HG02840 (cell line): Measurements from ENCODE around the gene PPP2R5D.
"Not testable (repeated sequence)": the region's sequence is repeated elsewhere in the genome, so short reads cannot be mapped to it uniquely, and the experiment has no call there.

Source experiments
- ATAC-seq: cut with Tn5 transposase; IDR thresholded peaks from one replicate; pipeline ENCODE4 v1.9.1; 2021; ENCODE audit warnings: mild to moderate bottlenecking, moderate library complexity, moderate number of reproducible peaks; ENCODE audit not compliant: unreplicated experiment, low FRiP score

PPP2R5D gene

DNA sequence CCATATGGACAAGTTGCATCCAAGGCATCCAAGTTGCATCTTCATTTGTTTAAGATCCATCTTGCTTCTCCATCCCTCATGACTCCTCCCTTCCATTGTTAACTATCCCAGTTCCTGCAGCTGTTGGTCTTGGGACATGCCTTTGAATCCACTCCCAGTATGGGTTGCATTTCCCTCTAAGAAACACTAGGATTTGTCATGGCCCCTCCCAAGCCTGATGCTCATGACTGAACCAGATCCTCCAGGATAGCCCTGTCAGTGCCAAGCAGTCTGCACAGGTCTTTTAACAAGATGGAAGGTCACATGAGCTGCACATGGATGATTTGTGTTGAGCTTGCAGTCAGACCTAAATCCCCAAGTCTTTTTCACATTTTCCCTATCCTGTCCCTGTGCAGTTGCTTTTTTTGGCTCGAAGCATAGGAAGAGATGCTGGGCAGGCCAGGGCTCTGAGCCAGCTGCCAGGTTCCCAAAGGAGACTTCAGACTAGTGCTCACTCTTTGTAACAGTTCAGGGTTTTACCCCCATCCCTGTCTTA, 4.2 kb downstream of the PPP2R5D start:
- ATAC-seq, result no peak

DNA sequence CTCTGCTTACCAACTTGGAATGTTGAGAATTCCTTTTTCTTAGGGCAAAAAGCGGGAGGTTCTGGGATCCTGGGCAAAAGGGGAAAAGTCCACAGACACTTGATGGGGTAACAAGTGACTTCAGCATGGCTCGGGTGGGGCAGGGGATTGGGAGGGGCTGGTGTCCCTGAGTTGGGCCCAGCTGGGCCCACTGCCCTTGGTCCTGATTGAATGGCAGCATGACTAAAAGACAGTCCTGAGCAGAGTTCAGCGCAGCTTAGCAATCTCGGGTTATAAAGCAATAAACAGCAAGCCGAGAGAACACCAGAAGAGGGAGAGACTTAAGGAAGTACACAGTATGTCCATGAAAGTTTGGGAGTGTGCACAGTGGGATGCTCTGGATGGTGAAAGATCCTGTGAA, 5.6 kb downstream of the PPP2R5D start:
- ATAC-seq, result no peak

DNA sequence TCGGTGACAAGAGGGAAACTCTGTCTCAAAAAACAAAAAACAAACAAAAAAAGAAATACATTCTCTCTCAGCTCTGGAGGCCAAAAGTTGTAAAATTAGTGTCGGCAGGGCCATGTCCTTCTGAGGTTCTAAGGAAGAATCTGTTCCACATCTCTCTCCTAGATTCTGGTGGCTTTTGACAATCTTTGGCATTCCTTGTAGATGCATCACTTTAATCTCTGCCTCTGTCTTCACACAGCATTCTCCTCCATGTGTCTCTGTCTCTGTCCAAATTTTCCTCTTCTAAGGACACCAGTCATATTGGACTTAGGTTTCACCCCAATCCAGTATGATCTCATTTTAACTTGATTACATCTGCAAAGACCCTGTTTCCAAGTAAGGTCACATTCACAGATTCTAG, 9.1 kb downstream of the PPP2R5D start:
- no peak for ATAC-seq

DNA sequence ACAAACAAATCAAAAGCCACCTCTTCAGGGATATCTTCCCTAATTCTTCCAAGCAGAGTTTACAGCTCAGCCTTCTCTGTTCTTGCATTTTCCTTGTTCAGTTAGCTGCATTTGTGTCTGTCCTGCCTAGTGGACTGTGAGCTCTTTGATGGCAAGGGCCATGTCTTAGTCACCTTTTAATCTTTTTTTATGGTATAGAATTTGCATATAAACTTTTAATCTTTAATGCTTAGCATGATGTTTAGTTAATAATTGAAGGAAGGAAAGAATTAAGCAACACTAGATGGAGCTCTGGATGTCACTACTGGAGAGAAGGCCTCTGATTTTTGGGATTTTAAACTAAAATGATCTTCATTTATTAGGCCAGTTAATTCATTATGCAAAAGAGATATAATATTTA, 12.1 kb downstream of the PPP2R5D start:
- no peak for ATAC-seq

DNA sequence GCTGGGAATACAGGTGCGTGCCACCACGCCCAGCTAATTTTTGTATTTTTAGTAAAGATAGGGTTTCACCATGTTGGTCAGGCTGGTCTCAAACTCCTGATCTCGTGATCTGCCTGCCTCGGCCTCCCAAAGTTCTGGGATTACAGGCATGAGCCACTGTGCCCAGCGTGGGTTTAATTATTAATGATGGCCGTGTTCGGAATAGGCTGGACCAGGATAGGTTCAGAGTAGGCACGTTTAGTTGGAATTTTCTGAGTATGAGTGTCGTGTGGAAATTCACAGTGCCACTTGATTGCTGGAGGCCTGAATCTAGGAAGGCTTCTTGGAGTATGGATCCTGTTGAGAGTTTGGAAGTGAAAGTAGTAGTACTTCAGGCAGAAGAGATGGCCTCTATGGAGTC, 13.8 kb downstream of the PPP2R5D start:
- ATAC-seq, result not testable (repeated sequence)

DNA sequence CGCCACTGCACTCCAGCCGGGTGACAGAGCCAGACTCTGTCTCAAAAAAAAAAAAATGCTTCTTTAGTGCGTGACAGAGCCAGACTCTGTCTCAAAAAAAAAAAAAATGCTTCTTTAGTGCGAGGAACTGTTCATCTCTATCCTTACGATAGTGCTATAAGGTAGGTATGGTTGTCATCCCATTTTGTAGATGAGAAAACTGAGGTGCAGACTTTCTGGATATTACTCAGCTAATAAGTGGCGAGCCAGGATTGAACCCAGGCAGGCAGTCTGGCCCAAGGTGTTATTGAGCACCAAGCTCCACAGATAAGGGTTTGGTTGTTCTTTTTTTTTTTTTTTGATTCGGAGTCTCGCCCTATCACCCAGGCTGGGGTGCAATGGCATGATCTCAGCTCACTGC, 17.5 kb downstream of the PPP2R5D start:
- ATAC-seq, result no peak

DNA sequence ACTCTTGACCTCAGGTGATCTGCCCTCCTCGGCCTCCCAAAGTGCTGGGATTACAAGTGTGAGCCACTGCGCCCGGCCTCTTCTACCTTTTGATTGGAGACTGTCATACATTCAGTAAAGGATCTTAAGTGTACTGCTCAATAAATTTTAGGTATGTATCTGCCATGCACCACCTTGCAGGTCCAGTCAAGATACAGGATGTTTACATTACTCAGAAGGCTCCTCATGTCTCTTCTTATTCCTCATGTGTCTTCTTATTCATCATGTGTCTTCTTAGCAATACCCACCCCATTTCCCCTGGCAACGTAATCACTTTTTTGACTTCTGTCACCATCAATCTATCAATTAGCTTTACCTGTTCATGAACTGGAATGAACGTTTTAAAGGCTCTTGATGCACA, 21.5 kb downstream of the PPP2R5D start:
- no peak for ATAC-seq

DNA sequence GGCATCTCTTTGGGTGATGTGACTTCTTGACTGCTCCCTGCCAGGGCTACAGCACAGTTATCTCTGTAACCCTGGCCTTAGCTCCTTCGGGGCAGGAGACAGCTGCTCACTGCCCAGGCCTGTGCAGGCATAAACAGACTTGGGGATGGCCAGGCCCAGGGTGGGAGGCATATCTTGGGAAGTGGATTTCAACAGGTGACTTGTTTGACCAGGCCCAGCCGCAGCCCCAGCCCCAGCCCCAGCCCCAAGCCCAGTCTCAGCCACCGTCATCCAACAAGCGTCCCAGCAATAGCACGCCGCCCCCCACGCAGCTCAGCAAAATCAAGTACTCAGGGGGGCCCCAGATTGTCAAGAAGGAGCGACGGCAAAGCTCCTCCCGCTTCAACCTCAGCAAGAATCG, 21.9 kb downstream of the PPP2R5D start:
- ATAC-seq, result no peak

DNA sequence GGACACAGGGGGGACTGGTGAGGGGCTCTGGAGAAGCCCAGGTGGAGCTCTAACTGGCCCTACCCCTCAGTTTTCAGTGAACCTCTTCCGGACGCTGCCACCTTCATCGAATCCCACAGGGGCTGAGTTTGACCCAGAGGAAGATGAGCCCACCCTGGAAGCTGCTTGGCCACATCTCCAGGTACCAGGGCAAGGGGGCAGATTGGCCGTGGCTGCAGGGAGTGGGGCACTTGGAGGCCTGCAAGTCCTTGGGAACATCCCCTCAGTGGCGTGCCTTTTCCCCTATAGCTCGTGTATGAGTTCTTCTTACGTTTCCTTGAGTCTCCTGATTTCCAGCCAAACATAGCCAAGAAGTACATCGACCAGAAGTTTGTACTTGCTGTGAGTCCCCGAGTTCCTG, 22.8 kb downstream of the PPP2R5D start:
- no peak for ATAC-seq

DNA sequence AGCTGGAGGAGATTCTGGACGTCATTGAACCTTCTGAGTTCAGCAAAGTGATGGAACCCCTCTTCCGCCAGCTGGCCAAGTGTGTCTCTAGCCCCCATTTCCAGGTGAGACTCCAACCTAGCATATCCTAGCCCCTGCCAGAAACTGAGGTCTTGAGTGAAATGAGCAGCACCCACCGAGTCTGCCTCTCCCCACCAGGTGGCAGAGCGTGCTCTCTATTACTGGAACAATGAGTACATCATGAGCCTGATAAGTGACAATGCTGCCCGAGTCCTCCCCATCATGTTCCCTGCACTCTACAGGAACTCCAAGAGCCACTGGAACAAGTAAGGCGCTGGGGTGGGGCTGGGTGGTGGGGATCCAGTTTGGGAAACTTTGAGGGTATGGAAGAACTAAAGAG, 24.8 kb downstream of the PPP2R5D start:
- ATAC-seq, result no peak

DNA sequence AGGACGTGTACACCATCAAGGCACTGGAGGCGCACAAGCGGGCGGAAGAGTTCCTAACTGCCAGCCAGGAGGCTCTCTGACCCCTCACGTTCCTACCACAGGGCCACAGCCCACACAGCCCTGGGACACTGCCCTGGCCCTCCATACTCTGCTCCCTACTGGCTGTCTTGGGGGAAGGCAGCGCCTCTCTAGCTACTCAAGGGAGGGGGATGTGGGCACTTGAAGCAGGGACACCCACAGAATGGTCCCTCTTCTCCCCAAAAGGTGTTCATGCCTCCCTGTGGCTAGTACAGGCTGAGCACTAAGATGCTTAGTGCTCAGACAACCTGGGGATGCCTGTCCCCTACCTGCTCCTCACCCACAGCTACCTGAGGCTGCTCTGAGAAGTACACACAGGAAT, 26.8 kb downstream of the PPP2R5D start:
- no peak for ATAC-seq

DNA sequence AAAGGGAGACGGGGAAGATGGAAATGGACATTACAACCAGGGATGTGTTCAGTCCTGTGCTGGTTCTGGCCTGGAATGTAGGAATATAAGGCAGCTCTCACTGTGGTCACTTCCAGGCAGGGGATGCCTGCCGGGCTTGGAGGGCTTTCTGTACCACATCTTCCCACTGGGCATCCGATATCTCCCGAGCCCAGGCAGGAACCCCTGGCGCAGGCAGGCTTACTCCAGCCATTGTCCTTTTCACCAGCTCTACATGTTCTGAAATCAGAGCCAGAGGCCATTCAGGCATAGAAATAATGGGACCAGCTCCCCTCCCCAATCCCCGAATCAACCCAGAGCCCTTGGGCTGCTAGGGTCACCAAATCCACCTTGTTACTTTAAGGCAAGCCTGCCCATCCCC, 28.0 kb downstream of the PPP2R5D start:
- no peak for ATAC-seq

DNA sequence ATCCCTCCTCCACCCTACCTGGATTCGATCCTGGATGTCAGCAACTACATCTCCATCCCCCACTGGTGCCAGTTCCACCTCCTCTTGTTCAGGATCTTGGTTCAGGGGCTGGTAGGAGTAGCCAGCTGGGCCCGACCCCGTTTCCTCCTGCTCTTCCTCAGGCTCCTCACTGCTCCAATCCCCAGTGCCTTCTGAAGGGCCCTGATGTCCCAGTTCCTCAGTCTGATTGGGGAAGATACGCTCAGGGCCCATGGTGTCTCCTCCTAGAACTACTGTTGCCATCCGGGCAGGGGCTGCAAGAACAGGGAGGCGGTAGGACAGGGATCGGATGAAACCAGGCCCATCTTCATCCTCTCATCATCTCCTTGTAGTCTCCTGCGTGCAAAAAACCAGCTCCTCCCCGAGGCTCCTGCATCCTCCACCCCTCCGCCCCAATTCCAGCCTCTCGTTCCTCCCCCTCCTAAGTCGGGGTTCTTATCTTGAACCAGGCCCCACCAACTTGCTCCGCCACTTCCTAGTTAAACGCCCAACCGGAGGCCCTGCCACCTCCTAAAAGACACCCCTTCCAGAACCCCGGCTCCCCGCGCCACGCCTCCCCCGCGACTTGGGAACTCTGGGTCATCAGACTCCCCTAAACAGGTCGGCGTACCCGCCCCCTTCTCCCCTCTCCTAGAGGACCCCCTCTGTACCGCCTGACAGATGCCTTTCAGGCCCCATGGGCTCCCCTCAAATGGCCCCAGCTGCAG, 28.9 kb downstream of the PPP2R5D start:
- ATAC-seq, result peak; percentile 9

DNA sequence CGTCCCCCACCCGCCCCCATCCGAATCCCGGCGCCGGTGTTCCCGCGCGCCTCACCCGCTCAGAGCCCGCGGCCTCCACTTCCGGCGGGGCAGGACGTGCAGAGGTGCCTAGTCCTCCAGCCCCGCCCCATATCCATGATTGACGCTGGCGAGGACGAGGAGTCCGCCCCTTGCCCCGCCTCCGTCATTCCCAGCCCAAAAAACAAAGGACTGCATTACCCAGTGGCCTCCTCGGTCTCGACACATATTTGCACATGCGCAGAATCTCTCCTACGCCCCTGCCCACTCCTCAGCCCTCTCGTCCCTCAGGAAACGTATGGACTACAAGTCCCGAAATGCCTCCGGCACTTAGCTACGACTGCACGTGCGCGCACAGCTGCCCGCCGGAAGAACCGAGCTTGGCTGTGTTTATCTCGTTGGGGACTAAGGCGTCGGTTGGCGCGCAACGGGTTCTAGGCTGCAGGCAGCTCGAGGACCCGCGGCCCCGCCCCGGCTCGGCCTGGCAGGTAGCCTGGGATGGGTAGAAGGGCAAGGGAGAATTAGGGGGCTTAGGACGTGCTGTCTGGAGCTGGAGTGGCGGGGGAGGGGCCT, 29.6 kb downstream of the PPP2R5D start, which contains the start of the genes KLHDC3 and MEA1:
TSS of gene KLHDC3 (plus strand) at position 407 of the 591 bp plus-strand sequence. CDS start 2,944 bp downstream, outside the sequence.
TSS of gene MEA1 (minus strand) at position 104 of the 591 bp plus-strand sequence. CDS start 133 bp downstream, outside the sequence.
- peak; percentile 95 for ATAC-seq

DNA sequence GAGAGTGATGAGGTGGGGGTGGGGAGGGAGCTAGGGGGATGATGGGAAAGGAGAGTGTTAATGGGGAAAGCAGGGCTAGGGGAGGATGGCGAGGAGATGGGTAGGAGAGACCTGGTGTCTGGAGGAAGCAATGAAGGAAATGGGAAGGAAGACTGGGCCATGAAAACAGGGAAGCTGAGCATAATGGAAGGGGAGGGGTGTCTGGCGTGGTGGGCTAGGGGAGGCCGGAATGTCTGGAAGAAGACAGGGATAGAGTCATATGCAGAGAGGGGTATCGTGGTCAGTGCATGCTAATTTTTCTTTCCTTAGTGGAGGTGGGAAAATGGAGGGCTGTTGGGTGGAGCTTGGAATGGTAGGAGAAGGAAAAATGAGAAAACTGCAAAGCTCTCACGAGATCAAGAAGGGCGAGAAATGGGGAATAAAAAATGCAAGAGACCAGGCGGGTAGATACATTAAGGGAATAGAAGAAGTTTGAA, 30.1 kb downstream of the PPP2R5D start:
- no peak for ATAC-seq

DNA sequence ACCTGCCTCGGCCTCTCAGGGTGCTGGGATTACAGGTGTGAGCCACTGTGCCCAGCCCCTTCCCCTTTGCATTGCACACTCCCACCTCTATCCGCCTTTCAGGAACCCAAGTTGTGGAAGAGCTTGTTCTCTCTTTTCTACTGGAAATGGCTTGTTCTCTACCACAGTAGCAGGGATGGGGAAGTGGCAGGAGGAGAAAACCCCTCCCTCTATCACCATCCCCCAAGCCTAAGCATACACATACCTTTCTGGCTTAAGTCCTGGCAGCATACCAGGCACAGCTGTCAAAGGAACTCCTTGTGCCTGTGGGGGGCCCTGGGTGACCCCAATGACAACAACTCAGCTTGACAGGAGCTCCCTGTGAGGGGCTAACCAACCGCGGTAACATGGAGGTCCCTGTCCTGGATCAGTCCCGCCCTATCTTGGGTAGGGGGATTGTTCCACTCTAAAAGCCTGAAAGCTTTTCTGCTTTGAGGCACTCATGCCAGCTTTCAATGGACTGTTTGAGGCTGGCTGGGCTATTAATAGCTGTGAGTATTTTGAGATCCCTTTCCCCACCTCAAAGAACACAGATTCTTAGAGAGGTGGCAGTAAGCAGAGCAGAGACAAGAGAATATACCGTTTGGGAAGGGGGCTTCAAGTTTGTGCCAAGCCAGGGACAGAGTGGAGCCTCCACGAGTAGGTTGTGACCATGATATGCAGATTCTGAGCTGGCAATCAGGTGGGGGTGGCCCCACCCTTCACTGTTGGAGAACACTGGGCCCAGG, 32.0 kb downstream of the PPP2R5D start:
- ATAC-seq, result no peak

DNA sequence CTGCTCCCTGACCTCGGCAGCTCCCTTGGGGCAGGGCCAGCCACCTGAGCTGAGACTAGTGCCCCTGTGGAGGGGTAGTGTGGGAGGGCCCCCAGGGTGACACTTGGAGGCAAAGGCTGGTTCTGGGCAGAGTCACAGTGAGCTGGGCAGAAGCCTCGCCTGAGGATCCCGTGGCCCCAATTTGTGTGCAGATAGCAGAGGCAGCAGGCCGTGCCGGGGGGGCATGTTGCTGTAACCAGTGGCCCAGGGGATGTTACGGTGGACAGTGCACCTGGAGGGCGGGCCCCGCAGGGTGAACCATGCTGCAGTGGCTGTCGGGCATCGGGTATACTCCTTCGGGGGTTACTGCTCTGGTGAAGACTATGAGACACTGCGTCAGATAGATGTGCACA, 32.6 kb downstream of the PPP2R5D start:
- no peak for ATAC-seq

DNA sequence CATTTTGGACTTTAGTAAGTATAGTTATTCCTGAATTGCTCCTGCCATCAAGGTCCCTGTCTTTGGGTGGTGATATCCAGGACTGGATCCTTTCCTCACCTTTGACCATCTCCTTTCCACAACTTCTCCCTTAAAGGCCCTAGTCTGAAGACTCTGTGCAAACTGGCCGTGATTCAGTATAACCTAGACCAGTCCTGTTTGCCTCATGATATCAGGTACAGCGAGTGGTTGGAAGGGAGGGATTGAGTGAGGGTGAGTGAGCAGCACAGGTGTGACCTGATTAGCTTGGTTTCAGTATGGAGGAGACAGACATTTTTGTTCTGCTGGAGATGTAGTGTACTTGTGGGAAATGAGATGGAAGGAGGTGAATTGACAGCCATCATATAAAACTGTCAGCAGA, 34.8 kb downstream of the PPP2R5D start:
- ATAC-seq, result no peak

DNA sequence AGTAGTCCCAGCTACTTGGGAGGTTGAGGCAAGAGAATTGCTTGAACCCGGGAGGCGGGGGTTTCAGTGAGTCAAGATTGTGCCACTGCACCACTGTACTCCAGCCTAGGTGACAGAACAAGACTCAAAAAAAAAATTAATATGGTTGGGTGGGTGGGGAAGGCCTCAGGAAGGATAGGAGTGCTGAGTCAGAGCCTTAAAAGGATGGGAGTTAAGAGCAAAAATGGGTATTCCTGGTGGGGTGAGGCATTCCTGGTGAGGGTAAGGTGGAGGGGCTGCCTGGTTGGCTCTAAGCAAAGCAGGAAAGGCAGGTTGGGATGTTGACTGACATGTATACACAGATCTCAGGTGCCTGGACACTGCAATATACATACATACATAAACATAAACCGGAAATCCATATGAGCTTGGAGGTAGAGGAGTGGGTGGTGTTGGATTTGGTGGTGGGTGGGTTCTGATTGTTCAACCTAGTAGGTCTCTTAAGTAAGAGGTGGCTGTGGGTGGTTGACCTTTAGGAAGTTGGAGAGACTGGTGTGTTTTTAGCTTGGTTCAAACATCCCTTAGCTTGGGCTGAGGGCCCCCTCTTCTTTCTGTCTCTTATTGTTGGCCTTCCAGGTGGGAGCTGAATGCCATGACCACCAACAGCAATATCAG, 35.8 kb downstream of the PPP2R5D start:
- ATAC-seq, result no peak

DNA sequence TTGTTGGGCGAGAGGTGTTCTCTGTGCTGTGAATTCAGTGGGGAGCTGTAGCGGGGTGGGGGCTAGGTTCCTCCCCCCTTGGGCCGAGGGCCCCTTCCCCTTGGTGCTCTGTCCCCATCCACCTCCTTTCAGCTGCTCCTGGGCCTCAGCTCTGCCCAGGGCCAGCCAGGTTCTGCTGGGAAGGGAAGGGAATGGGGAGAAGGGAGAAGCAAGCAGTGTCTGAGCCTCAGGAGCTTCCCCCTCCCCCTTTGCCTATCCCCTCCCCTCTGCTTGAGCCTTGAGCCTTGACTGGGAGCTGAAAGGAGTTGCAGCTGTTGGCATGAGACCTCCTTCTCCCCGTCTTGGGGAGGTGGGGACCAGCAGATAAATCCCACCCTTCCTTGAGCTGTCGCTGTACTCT, 36.5 kb downstream of the PPP2R5D start:
- no peak for ATAC-seq
